ENCODE results near the gene PLCB2. TPM values are rescaled to one million over a fixed set of nuclear protein-coding genes. Genes with fewer than 3 reads are reported as not detected.

PLCB2 gene
- total RNA-seq, 1 donor from 2014 or later, result 2.6 TPM

DNA sequence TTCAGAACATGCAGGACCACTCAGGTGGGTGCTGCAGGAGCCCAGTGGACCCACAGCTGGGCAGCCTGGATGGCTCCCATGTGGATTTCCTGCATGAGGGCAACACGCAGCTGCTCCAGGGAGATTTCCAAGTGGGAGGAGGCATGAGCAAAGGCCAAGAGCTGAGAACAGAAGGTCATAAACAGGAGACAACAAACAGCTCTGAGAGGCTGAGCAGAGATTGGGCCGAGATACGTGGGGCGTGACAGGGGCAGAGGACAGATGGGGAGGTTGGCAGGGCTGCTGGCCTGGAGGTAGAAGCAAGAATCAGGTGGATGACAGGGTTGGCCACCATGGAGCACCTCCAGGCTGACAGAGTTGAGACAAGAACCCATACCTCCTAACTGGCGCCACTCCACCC is 46.0 kb upstream of the PLCB2 start:
- TF ChIP-seq, protein P1, sequence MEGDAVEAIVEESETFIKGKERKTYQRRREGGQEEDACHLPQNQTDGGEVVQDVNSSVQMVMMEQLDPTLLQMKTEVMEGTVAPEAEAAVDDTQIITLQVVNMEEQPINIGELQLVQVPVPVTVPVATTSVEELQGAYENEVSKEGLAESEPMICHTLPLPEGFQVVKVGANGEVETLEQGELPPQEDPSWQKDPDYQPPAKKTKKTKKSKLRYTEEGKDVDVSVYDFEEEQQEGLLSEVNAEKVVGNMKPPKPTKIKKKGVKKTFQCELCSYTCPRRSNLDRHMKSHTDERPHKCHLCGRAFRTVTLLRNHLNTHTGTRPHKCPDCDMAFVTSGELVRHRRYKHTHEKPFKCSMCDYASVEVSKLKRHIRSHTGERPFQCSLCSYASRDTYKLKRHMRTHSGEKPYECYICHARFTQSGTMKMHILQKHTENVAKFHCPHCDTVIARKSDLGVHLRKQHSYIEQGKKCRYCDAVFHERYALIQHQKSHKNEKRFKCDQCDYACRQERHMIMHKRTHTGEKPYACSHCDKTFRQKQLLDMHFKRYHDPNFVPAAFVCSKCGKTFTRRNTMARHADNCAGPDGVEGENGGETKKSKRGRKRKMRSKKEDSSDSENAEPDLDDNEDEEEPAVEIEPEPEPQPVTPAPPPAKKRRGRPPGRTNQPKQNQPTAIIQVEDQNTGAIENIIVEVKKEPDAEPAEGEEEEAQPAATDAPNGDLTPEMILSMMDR (IDR thresholded peaks at IDR 0.05; ENCODE audit: partially characterized antibody, unreplicated experiment), result no peak
- Mint-ChIP-seq H3K36me3 (ENCODE audit: unreplicated experiment) (no peaks in the 10 kb centered on the region), H3K4me3 (ENCODE audit: unreplicated experiment) (peak overlapping the region; percentile 67)

DNA sequence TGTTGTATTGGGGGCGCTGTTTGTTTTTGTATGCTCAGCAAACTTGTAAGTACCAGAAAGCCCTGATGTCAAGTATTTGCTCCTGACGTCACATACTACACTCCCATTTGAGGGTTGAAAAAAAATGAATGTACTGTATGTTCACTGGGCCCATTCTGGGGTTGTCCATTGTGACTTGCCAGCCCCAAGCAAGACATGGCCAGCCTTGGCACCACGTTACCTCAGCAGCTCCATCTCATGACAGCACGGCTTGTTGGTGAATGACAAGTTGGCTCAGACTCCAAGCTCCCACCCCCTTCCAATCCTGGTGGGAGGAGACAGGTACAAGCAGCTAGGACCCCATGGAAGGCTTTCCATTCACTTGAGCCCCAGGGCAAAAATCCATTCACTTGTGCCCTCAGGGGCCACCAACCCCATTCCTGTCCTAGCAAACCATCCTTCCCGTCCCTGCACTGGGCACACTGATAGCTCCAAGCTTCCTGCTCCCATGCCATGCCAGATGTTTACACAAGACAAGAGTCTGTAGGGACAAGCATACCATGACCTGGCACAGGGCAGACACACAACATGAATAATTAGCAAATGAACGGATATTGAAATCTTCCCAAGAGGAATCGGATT is 44.7 kb upstream of the PLCB2 start:
- H3K9me3 Mint-ChIP-seq (ENCODE audit: unreplicated experiment), result peaks cover 8% of the 10 kb centered on the region
- H3K36me3 Mint-ChIP-seq (ENCODE audit: unreplicated experiment), result no peaks in the 10 kb centered on the region
- TF ChIP-seq, protein P1 (IDR thresholded peaks at IDR 0.05; ENCODE audit: partially characterized antibody, unreplicated experiment), result no peak
- no peak overlapping the region for H3K4me3 Mint-ChIP-seq (ENCODE audit: unreplicated experiment)
- H3K27me3 Mint-ChIP-seq (ENCODE audit: unreplicated experiment), result peaks cover 15% of the 10 kb centered on the region
- DNase-seq, result no peak
- H3K27ac Mint-ChIP-seq (ENCODE audit: unreplicated experiment), result no peak overlapping the region
- peaks cover 34% of the 10 kb centered on the region for H3K4me1 Mint-ChIP-seq (ENCODE audit: low read depth, unreplicated experiment)

More for the DNA sequence above, 46.0 kb upstream of the PLCB2 start:
- peaks cover 13% of the 10 kb centered on the region for H3K27me3 Mint-ChIP-seq (ENCODE audit: unreplicated experiment)
- H3K9me3 Mint-ChIP-seq (ENCODE audit: unreplicated experiment), result peaks cover 8% of the 10 kb centered on the region
- H3K4me1 Mint-ChIP-seq (ENCODE audit: low read depth, unreplicated experiment), result peaks cover 36% of the 10 kb centered on the region
- no peak for DNase-seq
- H3K27ac Mint-ChIP-seq (ENCODE audit: unreplicated experiment), result peak overlapping the region; percentile 94

DNA sequence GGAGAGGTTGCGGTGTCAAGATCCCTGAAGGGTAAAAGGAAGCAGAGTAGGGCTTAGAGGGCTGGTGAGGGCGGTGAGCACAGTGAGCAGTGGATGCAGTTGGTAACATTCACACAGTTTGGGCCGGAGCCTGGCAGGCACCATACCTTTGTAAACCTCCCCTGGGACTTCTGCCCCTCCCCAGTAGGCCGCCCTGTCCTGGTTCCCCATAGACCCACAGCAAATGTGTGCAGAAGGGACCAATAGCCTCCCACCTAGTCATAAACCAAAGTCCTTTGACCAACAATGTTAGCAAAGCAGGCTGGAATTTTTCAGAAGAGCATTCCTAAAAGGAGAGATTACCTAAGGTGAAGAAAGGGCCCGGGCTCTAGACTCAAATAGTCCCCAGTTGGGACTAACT is 41.4 kb upstream of the PLCB2 start:
- Mint-ChIP-seq H3K4me3 (ENCODE audit: unreplicated experiment) (no peak overlapping the region), H3K9me3 (ENCODE audit: unreplicated experiment) (peaks cover 1% of the 10 kb centered on the region), H3K4me1 (ENCODE audit: low read depth, unreplicated experiment) (peaks cover 12% of the 10 kb centered on the region), H3K27me3 (ENCODE audit: unreplicated experiment) (peaks cover 13% of the 10 kb centered on the region), H3K27ac (ENCODE audit: unreplicated experiment) (no peak overlapping the region), H3K36me3 (ENCODE audit: unreplicated experiment) (no peaks in the 10 kb centered on the region)
- no peak for DNase-seq
- TF ChIP-seq, protein P1 (IDR thresholded peaks at IDR 0.05; ENCODE audit: partially characterized antibody, unreplicated experiment), result no peak

DNA sequence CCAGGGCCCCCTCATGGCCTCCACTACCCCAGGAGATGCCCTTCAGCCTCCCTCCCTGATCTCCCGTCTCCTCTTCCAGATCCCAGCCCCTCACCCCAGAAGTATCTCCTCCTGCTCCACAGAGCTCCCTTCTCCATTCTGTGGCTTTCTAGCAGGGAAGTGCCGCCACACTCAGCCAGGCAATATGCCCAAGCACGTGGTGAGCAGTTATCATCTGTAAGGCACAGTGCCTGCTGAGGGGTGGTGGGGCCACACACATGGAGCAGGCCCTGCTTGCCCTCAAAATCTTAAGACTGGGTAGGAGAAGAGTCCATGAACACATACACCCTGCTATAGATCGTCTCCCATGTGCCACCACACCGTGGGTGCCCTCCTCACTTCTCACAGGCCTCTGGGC is 40.7 kb upstream of the PLCB2 start:
- peaks cover 1% of the 10 kb centered on the region for H3K9me3 Mint-ChIP-seq (ENCODE audit: unreplicated experiment)
- TF ChIP-seq, protein P1 (IDR thresholded peaks at IDR 0.05; ENCODE audit: partially characterized antibody, unreplicated experiment), result no peak
- no peak for DNase-seq
- H3K4me1 Mint-ChIP-seq (ENCODE audit: low read depth, unreplicated experiment), result peaks cover 5% of the 10 kb centered on the region
- peaks cover 9% of the 10 kb centered on the region for H3K27me3 Mint-ChIP-seq (ENCODE audit: unreplicated experiment)
- no peak overlapping the region for H3K4me3 Mint-ChIP-seq (ENCODE audit: unreplicated experiment)
- H3K27ac Mint-ChIP-seq (ENCODE audit: unreplicated experiment), result no peak overlapping the region
- H3K36me3 Mint-ChIP-seq (ENCODE audit: unreplicated experiment), result no peaks in the 10 kb centered on the region

DNA sequence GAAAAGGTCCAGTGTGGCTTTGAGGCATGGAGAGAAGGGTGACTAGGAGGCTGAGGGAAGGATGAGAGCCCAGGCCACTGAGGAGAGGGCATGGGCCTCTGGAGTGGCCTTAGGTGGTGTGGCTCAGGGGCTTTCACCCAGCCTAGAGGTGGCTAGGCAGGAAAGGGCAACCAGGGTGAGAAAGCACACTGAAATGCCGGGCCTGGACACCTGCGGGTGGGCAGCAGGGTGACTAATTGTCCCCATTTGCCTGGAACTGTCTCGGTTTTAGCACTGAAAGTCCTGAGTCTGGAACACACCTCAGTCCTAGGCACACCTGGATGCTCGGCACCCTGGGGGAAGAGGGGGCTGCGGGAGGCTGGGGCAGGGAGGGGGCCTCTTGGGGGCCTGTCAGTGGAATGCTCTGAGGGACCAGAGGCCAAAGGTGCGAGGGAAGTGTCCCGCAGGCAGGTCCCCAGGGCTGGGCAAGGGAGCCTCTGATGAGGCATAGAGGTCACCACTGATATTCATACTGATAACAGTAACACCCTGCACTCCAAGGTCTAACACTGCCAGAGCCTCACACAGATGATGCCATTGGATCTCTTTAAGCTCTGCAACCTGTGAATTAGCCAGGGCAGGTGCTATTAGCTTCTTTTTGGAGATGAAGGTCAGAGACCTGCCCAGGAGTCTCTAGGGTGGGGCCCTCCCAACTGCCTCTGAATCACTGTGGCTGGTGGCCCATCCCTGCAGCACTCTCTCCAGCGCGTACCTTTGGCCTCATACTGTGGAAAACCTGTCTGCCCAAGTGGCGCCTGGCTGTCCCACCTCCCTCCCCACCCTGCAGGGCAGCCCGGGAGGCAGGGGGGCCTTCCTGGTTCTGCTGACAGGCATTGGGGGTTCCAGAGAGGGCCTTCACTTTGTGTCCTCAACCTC is 40.1 kb upstream of the PLCB2 start:
- no peaks in the 10 kb centered on the region for H3K36me3 Mint-ChIP-seq (ENCODE audit: unreplicated experiment)
- peaks cover 1% of the 10 kb centered on the region for H3K9me3 Mint-ChIP-seq (ENCODE audit: unreplicated experiment)

More for the DNA sequence above, 40.1 kb upstream of the PLCB2 start:
- Mint-ChIP-seq H3K27me3 (ENCODE audit: unreplicated experiment) (peaks cover 9% of the 10 kb centered on the region), H3K4me3 (ENCODE audit: unreplicated experiment) (no peak overlapping the region), H3K27ac (ENCODE audit: unreplicated experiment) (no peak overlapping the region), H3K4me1 (ENCODE audit: low read depth, unreplicated experiment) (peaks cover 3% of the 10 kb centered on the region)
- TF ChIP-seq, protein P1 (IDR thresholded peaks at IDR 0.05; ENCODE audit: partially characterized antibody, unreplicated experiment), result no peak
- no peak for DNase-seq
